Hematopoietic multipotent progenitor cell (in vitro differentiated cells): Measurements from ENCODE around the gene SMIM1. TPM values are rescaled to one million over a fixed set of nuclear protein-coding genes. Genes with fewer than 3 reads are reported as not detected.

Experiments
- DNase-seq, 3 donors: peaks; one replicate each; pipeline ENCODE4 v3.0.0-alpha.2; 2011 to 2015; ENCODE audit warnings: low read depth in 2 of 3, low spot score in 2 of 3
- total RNA-seq: library from RNA; depleted of rRNA; stranded (reverse); fragments of >200 nt; gene quantifications from one replicate; pipeline ENCODE4 v1.2.3, GENCODE V29; 2012

SMIM1 gene
- total RNA-seq, 1 donor, result 15.6 TPM

GRCh38 chr1:3775490-3776230, 3.1 kb downstream of the SMIM1 start:
- DNase-seq, result peak in 2 of 3 donors; percentile 62 to 71

GRCh38 chr1:3776231-3776961, 3.8 kb downstream of the SMIM1 start:
- no peak for DNase-seq

- DNase-seq, result no peak
Observed at GRCh38 chr1:3777078-3777547, 4.6 kb downstream of the SMIM1 start.

GRCh38 chr1:3777647-3778589, 5.4 kb downstream of the SMIM1 start:
- no peak for DNase-seq

GRCh38 chr1:3778590-3779264, 6.2 kb downstream of the SMIM1 start:
- DNase-seq, result no peak

- DNase-seq, result no peak
Observed at GRCh38 chr1:3779265-3779911, 6.8 kb downstream of the SMIM1 start.

GRCh38 chr1:3779912-3780416, 7.4 kb downstream of the SMIM1 start:
- DNase-seq, result no peak

GRCh38 chr1:3780901-3781300, 8.4 kb downstream of the SMIM1 start:
- DNase-seq, result no peak

- DNase-seq, result no peak
Observed at GRCh38 chr1:3783651-3784474, 11.3 kb downstream of the SMIM1 start.

- DNase-seq, result no peak
Observed at GRCh38 chr1:3785045-3785444, 12.5 kb downstream of the SMIM1 start.

- peak in 1 of 3 donors; percentile 33 for DNase-seq
Observed at GRCh38 chr1:3785456-3786157, 13.1 kb downstream of the SMIM1 start.

GRCh38 chr1:3786468-3787348, 14.2 kb downstream of the SMIM1 start:
- no peak for DNase-seq

- no peak for DNase-seq
Observed at GRCh38 chr1:3787349-3787715, 14.8 kb downstream of the SMIM1 start.

GRCh38 chr1:3787745-3788605, 15.4 kb downstream of the SMIM1 start:
- DNase-seq, result no peak

- no peak for DNase-seq
Observed at GRCh38 chr1:3788756-3789420, 16.3 kb downstream of the SMIM1 start.
